NCI-H226 (cell line): ENCODE measurements around the gene PVALB.

Experiments
- DNase-seq: peaks from one replicate; pipeline ENCODE4 v3.0.0-alpha.2; 2015

The PVALB gene

GRCh38 chr22:36816636-36817524 lies at the start of gene PVALB:
Gene PVALB (minus strand): TSS chr22:36817035. CDS start chr22:36817005, 30 bp downstream.
- DNase-seq = no peak

GRCh38 chr22:36865346-36865745 lies 48.5 kb upstream of the PVALB start:
- no peak for DNase-seq

GRCh38 chr22:36864454-36865215 lies 47.8 kb upstream of the PVALB start:
- DNase-seq = no peak

GRCh38 chr22:36863979-36864378 lies 47.1 kb upstream of the PVALB start:
- no peak for DNase-seq

GRCh38 chr22:36863281-36863680 lies 46.4 kb upstream of the PVALB start:
- no peak for DNase-seq

- no peak for DNase-seq
These were observed 45.7 kb upstream of the PVALB start for GRCh38 chr22:36862251-36863242.

GRCh38 chr22:36860821-36861659 lies 44.2 kb upstream of the PVALB start, which contains the start of gene NCF4:
Gene NCF4 (plus strand): TSS chr22:36861006. CDS start chr22:36861172, 166 bp downstream.
- DNase-seq = no peak

- no peak for DNase-seq
These were observed 43.6 kb upstream of the PVALB start for GRCh38 chr22:36860438-36860820.

GRCh38 chr22:36860017-36860416 lies 43.2 kb upstream of the PVALB start:
- no peak for DNase-seq

- DNase-seq = no peak
These were observed 42.1 kb upstream of the PVALB start for GRCh38 chr22:36858966-36859365.

GRCh38 chr22:36858156-36858555 lies 41.3 kb upstream of the PVALB start:
- no peak for DNase-seq

GRCh38 chr22:36856792-36857135 lies 39.9 kb upstream of the PVALB start:
- DNase-seq = no peak

- DNase-seq = peak; percentile 47
These were observed 39.4 kb upstream of the PVALB start for GRCh38 chr22:36856121-36856791.

- no peak for DNase-seq
These were observed 38.6 kb upstream of the PVALB start for GRCh38 chr22:36855478-36855877.

- peak; percentile 14 for DNase-seq
These were observed 36.7 kb upstream of the PVALB start for GRCh38 chr22:36853407-36854099.

- no peak for DNase-seq
These were observed 35.5 kb upstream of the PVALB start for GRCh38 chr22:36852056-36852973.

- DNase-seq = no peak
These were observed 33.8 kb upstream of the PVALB start for GRCh38 chr22:36850682-36851081.

GRCh38 chr22:36850056-36850455 lies 33.2 kb upstream of the PVALB start:
- DNase-seq = no peak

- no peak for DNase-seq
These were observed 30.1 kb upstream of the PVALB start for GRCh38 chr22:36846949-36847348.
